HG02588 (cell line): ENCODE results near the gene FCRL5.
"Not testable (repeated sequence)": the region's sequence is repeated elsewhere in the genome, so short reads cannot be mapped to it uniquely, and the experiment has no call there.

Source experiments
- ATAC-seq: cut with Tn5 transposase; IDR thresholded peaks from one replicate; pipeline ENCODE4 v1.9.1; 2021; ENCODE audit warnings: mild to moderate bottlenecking, moderate library complexity; ENCODE audit not compliant: unreplicated experiment

FCRL5 gene

GRCh38 chr1:157551694-157552693 is at the start of gene FCRL5:
Gene FCRL5, minus strand, starts transcription at chr1:157552515. Its CDS starts 153 bp downstream, at chr1:157552362.
- ATAC-seq: peak; percentile 62

- ATAC-seq: no peak
These were observed 47.9 kb upstream of the FCRL5 start for GRCh38 chr1:157600236-157600635.

- peak; percentile 29 for ATAC-seq
These were observed 45.8 kb upstream of the FCRL5 start, which contains the start of gene FCRL4 for GRCh38 chr1:157597959-157598667. Gene FCRL4, minus strand, starts transcription at chr1:157598085. Its CDS starts 141 bp downstream, at chr1:157597944.

GRCh38 chr1:157596384-157596783 is 44.1 kb upstream of the FCRL5 start:
- peak; percentile 44 for ATAC-seq

GRCh38 chr1:157595356-157595755 is 43.0 kb upstream of the FCRL5 start:
- peak; percentile 72 for ATAC-seq

GRCh38 chr1:157585984-157586383 is 33.7 kb upstream of the FCRL5 start:
- no peak for ATAC-seq

GRCh38 chr1:157584503-157584902 is 32.2 kb upstream of the FCRL5 start:
- ATAC-seq: peak; percentile 44

- no peak for ATAC-seq
These were observed 28.5 kb upstream of the FCRL5 start for GRCh38 chr1:157580828-157581210.

GRCh38 chr1:157580179-157580827 is 28.0 kb upstream of the FCRL5 start:
- no peak for ATAC-seq

GRCh38 chr1:157577420-157577819 is 25.1 kb upstream of the FCRL5 start:
- ATAC-seq: no peak

GRCh38 chr1:157575744-157576143 is 23.4 kb upstream of the FCRL5 start:
- ATAC-seq: peak; percentile 61

- ATAC-seq: no peak
These were observed 22.5 kb upstream of the FCRL5 start for GRCh38 chr1:157574836-157575235.

- ATAC-seq: peak; percentile 42
These were observed 14.4 kb upstream of the FCRL5 start for GRCh38 chr1:157566484-157567300.

- peak; percentile 59 for ATAC-seq
These were observed 10.2 kb upstream of the FCRL5 start for GRCh38 chr1:157562515-157562914.

GRCh38 chr1:157558119-157558518 is 5.8 kb upstream of the FCRL5 start:
- no peak for ATAC-seq

GRCh38 chr1:157548081-157548480 is 4.2 kb downstream of the FCRL5 start:
- ATAC-seq: not testable (repeated sequence)

- ATAC-seq: no peak
These were observed 9.6 kb downstream of the FCRL5 start for GRCh38 chr1:157542676-157543075.

GRCh38 chr1:157540852-157541251 is 11.5 kb downstream of the FCRL5 start:
- ATAC-seq: no peak

- no peak for ATAC-seq
These were observed 12.1 kb downstream of the FCRL5 start for GRCh38 chr1:157540160-157540748.

GRCh38 chr1:157539568-157539967 is 12.7 kb downstream of the FCRL5 start:
- no peak for ATAC-seq
